Nephron (organoid): ENCODE data around the gene GAREM1.

Experiments
- H3K27ac Mint-ChIP-seq, 3 experiments: 2 replicates each; pipeline ENCODE4 v1.8.0; 2020; ENCODE audit warnings: mixed read lengths in 3 of 3, mild to moderate bottlenecking in 2 of 3, moderate library complexity in 1 of 3
- H3K27me3 Mint-ChIP-seq: 2 replicates; pipeline ENCODE4 v1.8.0; 2021; ENCODE audit warnings: low read depth, mild to moderate bottlenecking, moderate library complexity, mixed read lengths
- H3K36me3 Mint-ChIP-seq: 2 replicates; pipeline ENCODE4 v1.8.0; 2020; ENCODE audit warnings: low read depth, mixed read lengths
- H3K4me1 Mint-ChIP-seq: 2 replicates; pipeline ENCODE4 v1.8.0; 2020; ENCODE audit warnings: mixed read lengths
- H3K4me3 Mint-ChIP-seq, 3 experiments: 2 replicates each; pipeline ENCODE4 v1.8.0; 2020; ENCODE audit warnings: mild to moderate bottlenecking in 3 of 3, mixed read lengths in 3 of 3, moderate library complexity in 2 of 3
- H3K9me3 Mint-ChIP-seq: 2 replicates; pipeline ENCODE4 v1.8.0; 2020; ENCODE audit warnings: mixed read lengths
- TF ChIP-seq, protein P1 (sequence below), 3 experiments: fragments of 200-600 bp; sonication (generic); IDR thresholded peaks; one replicate each; pipeline ENCODE4 v1.5.0; 2021; ENCODE audit warnings: antibody characterized with exemption in 3 of 3; ENCODE audit not compliant: unreplicated experiment in 3 of 3

Gene GAREM1

DNA sequence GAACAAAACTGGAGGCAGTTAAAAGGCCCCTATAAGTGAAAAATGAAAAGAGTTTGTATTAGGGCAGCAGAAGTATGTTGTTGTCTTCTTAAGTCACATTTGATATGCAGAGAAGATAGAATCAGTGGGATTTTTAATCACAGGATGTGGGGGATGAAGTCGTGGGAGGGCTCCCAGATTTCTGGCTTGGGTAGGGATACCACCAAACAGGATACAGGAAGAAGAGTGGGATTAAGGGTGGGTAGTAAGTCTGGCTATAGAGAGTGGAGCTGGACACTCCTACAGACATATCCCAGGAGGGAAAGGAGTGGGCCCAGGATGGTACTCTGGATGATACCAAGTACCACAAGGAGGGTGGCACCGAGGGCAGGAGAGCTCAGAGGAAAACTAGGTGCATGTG, 99.3 kb downstream of the GAREM1 start:
- Mint-ChIP-seq H3K9me3 (no peaks in the 10 kb centered on the region), H3K4me3 (no peak overlapping the region), H3K36me3 (peaks cover 5% of the 10 kb centered on the region), H3K4me1 (peaks cover 20% of the 10 kb centered on the region), H3K27me3 (no peaks in the 10 kb centered on the region), H3K27ac (peak overlapping the region; percentile 6 to 51 (median 14))
- TF ChIP-seq, protein P1, sequence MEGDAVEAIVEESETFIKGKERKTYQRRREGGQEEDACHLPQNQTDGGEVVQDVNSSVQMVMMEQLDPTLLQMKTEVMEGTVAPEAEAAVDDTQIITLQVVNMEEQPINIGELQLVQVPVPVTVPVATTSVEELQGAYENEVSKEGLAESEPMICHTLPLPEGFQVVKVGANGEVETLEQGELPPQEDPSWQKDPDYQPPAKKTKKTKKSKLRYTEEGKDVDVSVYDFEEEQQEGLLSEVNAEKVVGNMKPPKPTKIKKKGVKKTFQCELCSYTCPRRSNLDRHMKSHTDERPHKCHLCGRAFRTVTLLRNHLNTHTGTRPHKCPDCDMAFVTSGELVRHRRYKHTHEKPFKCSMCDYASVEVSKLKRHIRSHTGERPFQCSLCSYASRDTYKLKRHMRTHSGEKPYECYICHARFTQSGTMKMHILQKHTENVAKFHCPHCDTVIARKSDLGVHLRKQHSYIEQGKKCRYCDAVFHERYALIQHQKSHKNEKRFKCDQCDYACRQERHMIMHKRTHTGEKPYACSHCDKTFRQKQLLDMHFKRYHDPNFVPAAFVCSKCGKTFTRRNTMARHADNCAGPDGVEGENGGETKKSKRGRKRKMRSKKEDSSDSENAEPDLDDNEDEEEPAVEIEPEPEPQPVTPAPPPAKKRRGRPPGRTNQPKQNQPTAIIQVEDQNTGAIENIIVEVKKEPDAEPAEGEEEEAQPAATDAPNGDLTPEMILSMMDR (IDR thresholded peaks at IDR 0.05; ENCODE audit: unreplicated experiment in 3 of 3): no peak

GRCh38 chr18:32368991-32369390, 101.7 kb downstream of the GAREM1 start:
- H3K9me3 Mint-ChIP-seq: no peaks in the 10 kb centered on the region
- no peaks in the 10 kb centered on the region for H3K27me3 Mint-ChIP-seq
- no peak overlapping the region for H3K4me3 Mint-ChIP-seq
- TF ChIP-seq, protein P1 (IDR thresholded peaks at IDR 0.05; ENCODE audit: unreplicated experiment in 3 of 3): no peak
- H3K36me3 Mint-ChIP-seq: peaks cover 5% of the 10 kb centered on the region
- peak overlapping the region in 1 of 3 experiments; percentile 2 for H3K27ac Mint-ChIP-seq
- H3K4me1 Mint-ChIP-seq: peaks cover 21% of the 10 kb centered on the region

GRCh38 chr18:32368170-32368569, 102.5 kb downstream of the GAREM1 start:
- Mint-ChIP-seq H3K27me3 (no peaks in the 10 kb centered on the region), H3K36me3 (peaks cover 5% of the 10 kb centered on the region), H3K4me1 (peaks cover 17% of the 10 kb centered on the region), H3K27ac (peak overlapping the region in 2 of 3 experiments; percentile 2 to 7), H3K9me3 (no peaks in the 10 kb centered on the region), H3K4me3 (no peak overlapping the region)
- TF ChIP-seq, protein P1 (IDR thresholded peaks at IDR 0.05; ENCODE audit: unreplicated experiment in 3 of 3): no peak

DNA sequence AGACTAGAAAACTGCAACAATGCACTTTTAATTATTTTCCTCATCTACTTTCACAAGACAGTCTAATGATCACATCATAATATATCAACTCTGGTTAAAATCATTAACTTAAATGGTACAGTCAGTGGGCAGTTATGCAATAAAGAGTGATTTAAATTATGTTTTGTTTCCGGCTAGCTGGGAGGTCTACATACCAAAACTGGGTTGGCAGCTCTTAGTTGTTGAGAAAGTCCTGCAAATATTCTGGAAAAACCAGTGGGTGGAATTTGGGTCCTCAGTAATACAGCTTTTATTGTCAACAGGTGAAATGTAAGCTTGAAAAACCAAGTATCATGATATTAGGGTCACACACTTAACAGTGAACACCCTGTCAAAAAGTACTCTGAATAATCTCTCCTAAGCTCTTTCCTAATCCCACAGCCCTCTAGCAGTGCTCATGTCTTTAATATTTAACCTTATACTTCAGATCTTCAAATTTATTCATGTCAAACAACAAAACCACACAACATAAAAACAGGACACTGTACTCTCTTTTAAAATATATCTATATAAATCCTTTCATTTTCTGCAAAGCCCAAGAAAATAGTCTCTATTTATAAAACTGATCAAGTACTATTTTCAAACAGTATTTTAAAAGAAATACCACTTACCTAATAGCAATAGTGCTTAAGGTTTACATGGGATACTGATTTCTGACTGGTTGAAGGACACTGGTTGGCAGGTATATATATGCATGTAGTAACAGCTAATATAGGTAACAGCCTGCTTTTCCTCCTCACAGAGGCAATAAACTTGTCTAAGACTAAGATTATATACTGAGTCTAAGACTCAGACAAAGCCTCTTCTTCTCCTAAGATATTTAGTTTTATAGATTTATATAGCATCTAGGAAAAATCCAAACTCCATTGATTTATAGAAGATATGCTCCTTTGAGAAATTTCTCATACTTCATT, 103.8 kb downstream of the GAREM1 start:
- TF ChIP-seq, protein P1 (IDR thresholded peaks at IDR 0.05; ENCODE audit: unreplicated experiment in 3 of 3): no peak
- Mint-ChIP-seq H3K4me1 (peaks cover 17% of the 10 kb centered on the region), H3K4me3 (no peak overlapping the region), H3K9me3 (no peaks in the 10 kb centered on the region), H3K27me3 (no peaks in the 10 kb centered on the region), H3K27ac (peak overlapping the region; percentile 34 to 37 (median 34)), H3K36me3 (peaks cover 5% of the 10 kb centered on the region)

GRCh38 chr18:32362484-32362883, 108.2 kb downstream of the GAREM1 start:
- no peaks in the 10 kb centered on the region for H3K27me3 Mint-ChIP-seq
- TF ChIP-seq, protein P1 (IDR thresholded peaks at IDR 0.05; ENCODE audit: unreplicated experiment in 3 of 3): no peak
- H3K9me3 Mint-ChIP-seq: no peaks in the 10 kb centered on the region
- H3K27ac Mint-ChIP-seq: no peak overlapping the region
- H3K4me3 Mint-ChIP-seq: no peak overlapping the region
- no peaks in the 10 kb centered on the region for H3K36me3 Mint-ChIP-seq
- H3K4me1 Mint-ChIP-seq: peaks cover 12% of the 10 kb centered on the region
